GM23338 (cell line): ENCODE data around the gene GPR142. TPM values are rescaled to one million over a fixed set of nuclear protein-coding genes. Genes with fewer than 3 reads are reported as not detected.

ENCODE experiments used
- CREB1 ChIP-seq: fragments of 250-450 bp; sonication (Bioruptor Pico); IDR thresholded peaks from 2 replicates; pipeline ENCODE4 v1.5.0; 2020; ENCODE audit warnings: low read depth, mild to moderate bottlenecking, moderate library complexity
- EZH2 ChIP-seq: fragments of 200-600 bp; sonication (generic); IDR thresholded peaks from one replicate; pipeline ENCODE4 v1.8.0; 2017; ENCODE audit warnings: antibody characterized with exemption, mild to moderate bottlenecking, low read depth; ENCODE audit not compliant: unreplicated experiment
- EZH2phosphoT487 ChIP-seq: fragments of 200-600 bp; sonication (generic); IDR thresholded peaks from one replicate; pipeline ENCODE4 v1.8.1; 2018; ENCODE audit warnings: antibody characterized with exemption; ENCODE audit not compliant: unreplicated experiment
- JUNB ChIP-seq: IDR thresholded peaks from one replicate; pipeline ENCODE4 v1.6.1; 2016; ENCODE audit warnings: antibody characterized with exemption; ENCODE audit not compliant: unreplicated experiment
- NANOG ChIP-seq: IDR thresholded peaks from 2 replicates; pipeline ENCODE4 v1.6.1; 2016; ENCODE audit warnings: antibody characterized with exemption, borderline replicate concordance
- POLR2AphosphoS5 ChIP-seq: IDR thresholded peaks from 2 replicates; pipeline ENCODE4 v1.6.1; 2016; ENCODE audit warnings: antibody characterized with exemption, low read depth
- REST ChIP-seq: IDR thresholded peaks from one replicate; pipeline ENCODE4 v1.6.1; 2018; ENCODE audit warnings: antibody characterized with exemption; ENCODE audit not compliant: unreplicated experiment
- STAT1 ChIP-seq: IDR thresholded peaks from one replicate; pipeline ENCODE4 v1.6.1; 2016; ENCODE audit warnings: antibody characterized with exemption; ENCODE audit not compliant: unreplicated experiment
- ZNF331 ChIP-seq: fragments of 250-450 bp; sonication (Bioruptor Pico); IDR thresholded peaks from 2 replicates; pipeline ENCODE4 v1.5.0; 2020; ENCODE audit warnings: low read depth, mild to moderate bottlenecking, moderate library complexity
- polyA plus RNA-seq: library from polyadenylated mRNA; unstranded; fragments of >200 nt; fragmentation: Nextera tagmentation; extraction: Ambion mirVana; gene quantifications from 2 replicates; pipeline ENCODE4 v1.2.1, GENCODE V29; 2016
- total RNA-seq: library from RNA; depleted of rRNA; stranded (reverse); fragments of >200 nt; shearing (Covaris generic); gene quantifications from 2 replicates; pipeline ENCODE4 v1.2.3, GENCODE V29; 2014
- TF ChIP-seq, protein P1 (sequence below): fragments of 250-450 bp; sonication (Bioruptor Pico); IDR thresholded peaks from 2 replicates; pipeline ENCODE4 v1.5.0; 2020; ENCODE audit warnings: mild to moderate bottlenecking, moderate library complexity

GPR142 gene
- total and polyA plus RNA-seq, 2 experiments from 2014 or later: not detected

GRCh38 chr17:74374858-74375257 is 7.6 kb downstream of the GPR142 start (continued):
- TF ChIP-seq, protein P1, sequence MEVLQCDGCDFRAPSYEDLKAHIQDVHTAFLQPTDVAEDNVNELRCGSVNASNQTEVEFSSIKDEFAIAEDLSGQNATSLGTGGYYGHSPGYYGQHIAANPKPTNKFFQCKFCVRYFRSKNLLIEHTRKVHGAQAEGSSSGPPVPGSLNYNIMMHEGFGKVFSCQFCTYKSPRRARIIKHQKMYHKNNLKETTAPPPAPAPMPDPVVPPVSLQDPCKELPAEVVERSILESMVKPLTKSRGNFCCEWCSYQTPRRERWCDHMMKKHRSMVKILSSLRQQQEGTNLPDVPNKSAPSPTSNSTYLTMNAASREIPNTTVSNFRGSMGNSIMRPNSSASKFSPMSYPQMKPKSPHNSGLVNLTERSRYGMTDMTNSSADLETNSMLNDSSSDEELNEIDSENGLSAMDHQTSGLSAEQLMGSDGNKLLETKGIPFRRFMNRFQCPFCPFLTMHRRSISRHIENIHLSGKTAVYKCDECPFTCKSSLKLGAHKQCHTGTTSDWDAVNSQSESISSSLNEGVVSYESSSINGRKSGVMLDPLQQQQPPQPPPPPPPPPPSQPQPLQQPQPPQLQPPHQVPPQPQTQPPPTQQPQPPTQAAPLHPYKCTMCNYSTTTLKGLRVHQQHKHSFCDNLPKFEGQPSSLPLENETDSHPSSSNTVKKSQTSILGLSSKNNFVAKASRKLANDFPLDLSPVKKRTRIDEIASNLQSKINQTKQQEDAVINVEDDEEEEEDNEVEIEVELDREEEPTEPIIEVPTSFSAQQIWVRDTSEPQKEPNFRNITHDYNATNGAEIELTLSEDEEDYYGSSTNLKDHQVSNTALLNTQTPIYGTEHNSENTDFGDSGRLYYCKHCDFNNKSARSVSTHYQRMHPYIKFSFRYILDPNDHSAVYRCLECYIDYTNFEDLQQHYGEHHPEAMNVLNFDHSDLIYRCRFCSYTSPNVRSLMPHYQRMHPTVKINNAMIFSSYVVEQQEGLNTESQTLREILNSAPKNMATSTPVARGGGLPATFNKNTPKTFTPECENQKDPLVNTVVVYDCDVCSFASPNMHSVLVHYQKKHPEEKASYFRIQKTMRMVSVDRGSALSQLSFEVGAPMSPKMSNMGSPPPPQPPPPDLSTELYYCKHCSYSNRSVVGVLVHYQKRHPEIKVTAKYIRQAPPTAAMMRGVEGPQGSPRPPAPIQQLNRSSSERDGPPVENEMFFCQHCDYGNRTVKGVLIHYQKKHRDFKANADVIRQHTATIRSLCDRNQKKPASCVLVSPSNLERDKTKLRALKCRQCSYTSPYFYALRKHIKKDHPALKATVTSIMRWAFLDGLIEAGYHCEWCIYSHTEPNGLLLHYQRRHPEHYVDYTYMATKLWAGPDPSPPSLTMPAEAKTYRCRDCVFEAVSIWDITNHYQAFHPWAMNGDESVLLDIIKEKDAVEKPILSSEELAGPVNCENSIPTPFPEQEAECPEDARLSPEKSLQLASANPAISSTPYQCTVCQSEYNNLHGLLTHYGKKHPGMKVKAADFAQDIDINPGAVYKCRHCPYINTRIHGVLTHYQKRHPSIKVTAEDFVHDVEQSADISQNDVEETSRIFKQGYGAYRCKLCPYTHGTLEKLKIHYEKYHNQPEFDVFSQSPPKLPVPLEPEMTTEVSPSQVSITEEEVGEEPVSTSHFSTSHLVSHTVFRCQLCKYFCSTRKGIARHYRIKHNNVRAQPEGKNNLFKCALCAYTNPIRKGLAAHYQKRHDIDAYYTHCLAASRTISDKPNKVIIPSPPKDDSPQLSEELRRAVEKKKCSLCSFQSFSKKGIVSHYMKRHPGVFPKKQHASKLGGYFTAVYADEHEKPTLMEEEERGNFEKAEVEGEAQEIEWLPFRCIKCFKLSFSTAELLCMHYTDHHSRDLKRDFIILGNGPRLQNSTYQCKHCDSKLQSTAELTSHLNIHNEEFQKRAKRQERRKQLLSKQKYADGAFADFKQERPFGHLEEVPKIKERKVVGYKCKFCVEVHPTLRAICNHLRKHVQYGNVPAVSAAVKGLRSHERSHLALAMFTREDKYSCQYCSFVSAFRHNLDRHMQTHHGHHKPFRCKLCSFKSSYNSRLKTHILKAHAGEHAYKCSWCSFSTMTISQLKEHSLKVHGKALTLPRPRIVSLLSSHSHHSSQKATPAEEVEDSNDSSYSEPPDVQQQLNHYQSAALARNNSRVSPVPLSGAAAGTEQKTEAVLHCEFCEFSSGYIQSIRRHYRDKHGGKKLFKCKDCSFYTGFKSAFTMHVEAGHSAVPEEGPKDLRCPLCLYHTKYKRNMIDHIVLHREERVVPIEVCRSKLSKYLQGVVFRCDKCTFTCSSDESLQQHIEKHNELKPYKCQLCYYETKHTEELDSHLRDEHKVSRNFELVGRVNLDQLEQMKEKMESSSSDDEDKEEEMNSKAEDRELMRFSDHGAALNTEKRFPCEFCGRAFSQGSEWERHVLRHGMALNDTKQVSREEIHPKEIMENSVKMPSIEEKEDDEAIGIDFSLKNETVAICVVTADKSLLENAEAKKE: no peak
- no peak for TF ChIP-seq NANOG
- TF ChIP-seq REST: no peak
- TF ChIP-seq ZNF331 (CRISPR knock-in tag): no peak
- no peak for TF ChIP-seq STAT1
- no peak for TF ChIP-seq POLR2AphosphoS5
- no peak for TF ChIP-seq JUNB
- no peak for TF ChIP-seq CREB1
- TF ChIP-seq EZH2phosphoT487: no peak
- TF ChIP-seq EZH2: no peak
